ENCODE data around the gene FTCD. TPM values are rescaled to one million over a fixed set of nuclear protein-coding genes. Genes with fewer than 3 reads are reported as not detected.
"Not testable (repeated sequence)": the region's sequence is repeated elsewhere in the genome, so short reads cannot be mapped to it uniquely, and the experiment has no call there.

FTCD gene
- polyA plus RNA-seq, 1 donor, result 1.5 TPM

GRCh38 chr21:46171996-46172862, 16.9 kb upstream of the FTCD start:
- no peak for DNase-seq (ENCODE audit: low read depth)

GRCh38 chr21:46171585-46171984, 16.2 kb upstream of the FTCD start:
- DNase-seq (ENCODE audit: low read depth), result no peak

- not testable (repeated sequence) for DNase-seq (ENCODE audit: low read depth)
These were observed 15.2 kb upstream of the FTCD start for GRCh38 chr21:46170436-46171193.

- DNase-seq (ENCODE audit: low read depth), result no peak
These were observed 13.4 kb upstream of the FTCD start for GRCh38 chr21:46168659-46169386.

GRCh38 chr21:46168238-46168637, 12.9 kb upstream of the FTCD start:
- no peak for DNase-seq (ENCODE audit: low read depth)

- no peak for DNase-seq (ENCODE audit: low read depth)
These were observed 9.7 kb upstream of the FTCD start for GRCh38 chr21:46165098-46165497.

GRCh38 chr21:46163380-46163779, 8.0 kb upstream of the FTCD start:
- DNase-seq (ENCODE audit: low read depth), result no peak

- no peak for DNase-seq (ENCODE audit: low read depth)
These were observed 6.5 kb upstream of the FTCD start for GRCh38 chr21:46161633-46162592.

GRCh38 chr21:46160907-46161632, 5.7 kb upstream of the FTCD start:
- DNase-seq (ENCODE audit: low read depth), result no peak

- DNase-seq (ENCODE audit: low read depth), result no peak
These were observed 5.2 kb upstream of the FTCD start for GRCh38 chr21:46160657-46160906.

GRCh38 chr21:46159841-46160656, 4.7 kb upstream of the FTCD start:
- no peak for DNase-seq (ENCODE audit: low read depth)

- no peak for DNase-seq (ENCODE audit: low read depth)
These were observed 4.0 kb upstream of the FTCD start for GRCh38 chr21:46159390-46159789.

- DNase-seq (ENCODE audit: low read depth), result no peak
These were observed 3.4 kb upstream of the FTCD start for GRCh38 chr21:46158666-46159300.

- DNase-seq (ENCODE audit: low read depth), result no peak
These were observed 2.6 kb upstream of the FTCD start for GRCh38 chr21:46157987-46158451.

GRCh38 chr21:46157396-46157986, 2.1 kb upstream of the FTCD start:
- no peak for DNase-seq (ENCODE audit: low read depth)

GRCh38 chr21:46156678-46157077, 1.3 kb upstream of the FTCD start:
- no peak for DNase-seq (ENCODE audit: low read depth)

GRCh38 chr21:46156378-46156645, 933 bp upstream of the FTCD start:
- DNase-seq (ENCODE audit: low read depth), result no peak

GRCh38 chr21:46154955-46155513, 345 bp downstream of the FTCD start:
- DNase-seq (ENCODE audit: low read depth), result no peak

Measured in forelimb muscle (tissue), 1 donor.